GM12878 (cell line): ENCODE measurements around the gene DMWD. TPM values are rescaled to one million over a fixed set of nuclear protein-coding genes. Genes with fewer than 3 reads are reported as not detected.

Source experiments
- BHLHE40 ChIP-seq, 2 experiments: fragments of 450-650 bp in 1 of 2; IDR thresholded peaks; 2 replicates each; pipeline ENCODE4 v1.6.1; 2011 to 2017; ENCODE audit warnings: low read depth in 2 of 2, borderline replicate concordance in 1 of 2, improper control_type of control experiment in 1 of 2, low read length in 1 of 2, mild to moderate bottlenecking in 1 of 2
- CEBPZ ChIP-seq: fragments of 150-350 bp; IDR thresholded peaks from 2 replicates; pipeline ENCODE4 v1.6.1; 2016; ENCODE audit warnings: low read depth, low read length
- EP300 ChIP-seq, 2 experiments: fragments of 150-350 bp in 1 of 2; IDR thresholded peaks; 2 replicates each; pipeline ENCODE4 v1.6.1; 2011 to 2012; ENCODE audit warnings: low read depth in 2 of 2, low read length in 2 of 2, borderline replicate concordance in 1 of 2, improper control_type of control experiment in 1 of 2, inconsistent platforms in 1 of 2; ENCODE audit not compliant: control insufficient read depth in 1 of 2
- IRF4 ChIP-seq: IDR thresholded peaks from 2 replicates; pipeline ENCODE4 v1.6.1; 2011; ENCODE audit warnings: low read depth, low read length
- MAX ChIP-seq: IDR thresholded peaks from 2 replicates; pipeline ENCODE4 v1.6.1; 2012; ENCODE audit warnings: low read depth, low read length, improper control_type of control experiment
- NR2F1 ChIP-seq: fragments of 450-650 bp; conservative IDR thresholded peaks from 2 replicates; pipeline ENCODE4 v1.6.1; 2017; ENCODE audit warnings: mild to moderate bottlenecking
- PRDM15 ChIP-seq: fragments of 450-650 bp; formaldehyde crosslinking; IDR thresholded peaks from 2 replicates; pipeline ENCODE4 v1.4.0; 2020; ENCODE audit warnings: mild to moderate bottlenecking, moderate library complexity
- SMAD5 ChIP-seq: IDR thresholded peaks from 2 replicates; pipeline ENCODE4 v1.6.1; 2016; ENCODE audit warnings: antibody characterized with exemption, low read depth
- YBX1 ChIP-seq: fragments of 450-650 bp; IDR thresholded peaks from 2 replicates; pipeline ENCODE4 v1.6.1; 2016; ENCODE audit warnings: antibody characterized with exemption
- ZNF24 ChIP-seq: fragments of 450-650 bp; IDR thresholded peaks from 2 replicates; pipeline ENCODE4 v1.6.1; 2017; ENCODE audit warnings: antibody characterized with exemption, mild to moderate bottlenecking
- polyA plus RNA-seq, 11 experiments: library from polyadenylated mRNA; depleted of rRNA in 4 of 11; unstranded in 6 of 11; stranded (reverse) in 5 of 11; fragments of >200 nt; fragmentation: Nextera tagmentation in 4 of 11; fragmentation: Illumina TruSeq in 1 of 11; extraction: Ambion mirVana in 4 of 11; extraction: Trizol in 1 of 11; gene quantifications; 1 replicate in 1 of 11; 2 replicates in 10 of 11; pipeline versions ENCODE4 v1.2.1 to v1.2.3, GENCODE V29; 2011 to 2016; ENCODE audit warnings: inconsistent platforms in 2 of 11, missing spikeins in 2 of 11, low read depth in 1 of 11
- total RNA-seq, 4 experiments: library from RNA; depleted of rRNA in 3 of 4; stranded (reverse); fragments of >200 nt in 3 of 4; fragmentation: Illumina TruSeq in 1 of 4; extraction: Trizol in 1 of 4; gene quantifications; 2 replicates each; pipeline versions ENCODE4 v1.2.1 to v1.2.3, GENCODE V29; 2013 to 2021
- TF ChIP-seq, protein P1 (sequence below): IDR thresholded peaks from 2 replicates; pipeline ENCODE4 v1.6.1; 2012; ENCODE audit warnings: low read length, inconsistent platforms
- TF ChIP-seq, protein P2 (sequence below): fragments of 450-650 bp; IDR thresholded peaks from 2 replicates; pipeline ENCODE4 v1.6.1; 2016; ENCODE audit warnings: mild to moderate bottlenecking
- TF ChIP-seq, protein P3 (sequence below): fragments of 450-650 bp; IDR thresholded peaks from 2 replicates; pipeline ENCODE4 v1.6.1; 2017; ENCODE audit warnings: mild to moderate bottlenecking, moderate library complexity

The DMWD gene
- total and polyA plus RNA-seq, 10 of the 15 experiments (the other 5 are each of a cell fraction or from before 2014, with no cell fraction given): 3.5 to 56.0 (median 11.6) TPM

DNA sequence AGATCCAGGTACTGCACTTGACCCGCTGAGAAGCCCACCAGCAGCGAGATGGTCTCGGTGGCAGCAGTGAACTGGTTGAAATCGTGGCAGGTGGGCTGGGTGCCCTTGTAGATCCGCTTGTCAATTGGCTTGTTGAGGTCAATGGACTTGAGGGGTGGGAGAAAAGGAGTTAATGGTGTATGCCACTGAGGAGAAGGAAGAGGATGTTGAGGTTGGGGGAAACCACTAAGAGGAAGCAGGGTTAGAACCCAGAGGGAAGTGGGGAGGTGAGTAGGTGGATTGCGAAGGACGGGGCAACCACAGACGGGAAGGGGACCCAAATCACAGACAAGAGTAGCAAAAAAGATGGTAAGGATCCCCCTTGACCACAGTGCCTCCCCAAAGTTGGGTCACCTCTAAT, 1.7 kb downstream of the DMWD start (continued):
- TF ChIP-seq CEBPZ (no peak), EP300 (IDR thresholded peaks at IDR 0.05; ENCODE audit: borderline replicate concordance in 1 of 2, control insufficient read depth in 1 of 2, low read depth in 2 of 2, low read length in 2 of 2) (no peak), NR2F1 (no peak), ZNF24 (no peak), PRDM15 (no peak), BHLHE40 (IDR thresholded peaks at IDR 0.05; ENCODE audit: borderline replicate concordance in 1 of 2, low read depth in 2 of 2, low read length in 1 of 2) (no peak), SMAD5 (no peak), MAX (no peak), IRF4 (no peak), YBX1 (no peak)
- TF ChIP-seq, protein P1, sequence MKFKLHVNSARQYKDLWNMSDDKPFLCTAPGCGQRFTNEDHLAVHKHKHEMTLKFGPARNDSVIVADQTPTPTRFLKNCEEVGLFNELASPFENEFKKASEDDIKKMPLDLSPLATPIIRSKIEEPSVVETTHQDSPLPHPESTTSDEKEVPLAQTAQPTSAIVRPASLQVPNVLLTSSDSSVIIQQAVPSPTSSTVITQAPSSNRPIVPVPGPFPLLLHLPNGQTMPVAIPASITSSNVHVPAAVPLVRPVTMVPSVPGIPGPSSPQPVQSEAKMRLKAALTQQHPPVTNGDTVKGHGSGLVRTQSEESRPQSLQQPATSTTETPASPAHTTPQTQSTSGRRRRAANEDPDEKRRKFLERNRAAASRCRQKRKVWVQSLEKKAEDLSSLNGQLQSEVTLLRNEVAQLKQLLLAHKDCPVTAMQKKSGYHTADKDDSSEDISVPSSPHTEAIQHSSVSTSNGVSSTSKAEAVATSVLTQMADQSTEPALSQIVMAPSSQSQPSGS: no peak
- TF ChIP-seq, protein P2, sequence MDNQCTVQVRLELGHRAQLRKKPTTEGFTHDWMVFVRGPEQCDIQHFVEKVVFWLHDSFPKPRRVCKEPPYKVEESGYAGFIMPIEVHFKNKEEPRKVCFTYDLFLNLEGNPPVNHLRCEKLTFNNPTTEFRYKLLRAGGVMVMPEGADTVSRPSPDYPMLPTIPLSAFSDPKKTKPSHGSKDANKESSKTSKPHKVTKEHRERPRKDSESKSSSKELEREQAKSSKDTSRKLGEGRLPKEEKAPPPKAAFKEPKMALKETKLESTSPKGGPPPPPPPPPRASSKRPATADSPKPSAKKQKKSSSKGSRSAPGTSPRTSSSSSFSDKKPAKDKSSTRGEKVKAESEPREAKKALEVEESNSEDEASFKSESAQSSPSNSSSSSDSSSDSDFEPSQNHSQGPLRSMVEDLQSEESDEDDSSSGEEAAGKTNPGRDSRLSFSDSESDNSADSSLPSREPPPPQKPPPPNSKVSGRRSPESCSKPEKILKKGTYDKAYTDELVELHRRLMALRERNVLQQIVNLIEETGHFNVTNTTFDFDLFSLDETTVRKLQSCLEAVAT: 0 out of 2 replicates have a peak, but pooled peaks have one; percentile 33
- TF ChIP-seq, protein P3, sequence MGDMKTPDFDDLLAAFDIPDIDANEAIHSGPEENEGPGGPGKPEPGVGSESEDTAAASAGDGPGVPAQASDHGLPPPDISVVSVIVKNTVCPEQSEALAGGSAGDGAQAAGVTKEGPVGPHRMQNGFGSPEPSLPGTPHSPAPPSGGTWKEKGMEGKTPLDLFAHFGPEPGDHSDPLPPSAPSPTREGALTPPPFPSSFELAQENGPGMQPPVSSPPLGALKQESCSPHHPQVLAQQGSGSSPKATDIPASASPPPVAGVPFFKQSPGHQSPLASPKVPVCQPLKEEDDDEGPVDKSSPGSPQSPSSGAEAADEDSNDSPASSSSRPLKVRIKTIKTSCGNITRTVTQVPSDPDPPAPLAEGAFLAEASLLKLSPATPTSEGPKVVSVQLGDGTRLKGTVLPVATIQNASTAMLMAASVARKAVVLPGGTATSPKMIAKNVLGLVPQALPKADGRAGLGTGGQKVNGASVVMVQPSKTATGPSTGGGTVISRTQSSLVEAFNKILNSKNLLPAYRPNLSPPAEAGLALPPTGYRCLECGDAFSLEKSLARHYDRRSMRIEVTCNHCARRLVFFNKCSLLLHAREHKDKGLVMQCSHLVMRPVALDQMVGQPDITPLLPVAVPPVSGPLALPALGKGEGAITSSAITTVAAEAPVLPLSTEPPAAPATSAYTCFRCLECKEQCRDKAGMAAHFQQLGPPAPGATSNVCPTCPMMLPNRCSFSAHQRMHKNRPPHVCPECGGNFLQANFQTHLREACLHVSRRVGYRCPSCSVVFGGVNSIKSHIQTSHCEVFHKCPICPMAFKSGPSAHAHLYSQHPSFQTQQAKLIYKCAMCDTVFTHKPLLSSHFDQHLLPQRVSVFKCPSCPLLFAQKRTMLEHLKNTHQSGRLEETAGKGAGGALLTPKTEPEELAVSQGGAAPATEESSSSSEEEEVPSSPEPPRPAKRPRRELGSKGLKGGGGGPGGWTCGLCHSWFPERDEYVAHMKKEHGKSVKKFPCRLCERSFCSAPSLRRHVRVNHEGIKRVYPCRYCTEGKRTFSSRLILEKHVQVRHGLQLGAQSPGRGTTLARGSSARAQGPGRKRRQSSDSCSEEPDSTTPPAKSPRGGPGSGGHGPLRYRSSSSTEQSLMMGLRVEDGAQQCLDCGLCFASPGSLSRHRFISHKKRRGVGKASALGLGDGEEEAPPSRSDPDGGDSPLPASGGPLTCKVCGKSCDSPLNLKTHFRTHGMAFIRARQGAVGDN: no peak
